Kidney (tissue), 14 donors: Measurements from ENCODE around the gene FGD3. TPM values are rescaled to one million over a fixed set of nuclear protein-coding genes. Genes with fewer than 3 reads are reported as not detected.

Experiments
- DNase-seq, 5 donors: peaks; one replicate each; pipeline ENCODE4 v3.0.0-alpha.2; 2013 to 2020
- FAIRE-seq: peaks from 2 replicates; lab custom pipeline; 2012; peaks lifted over from hg19 to GRCh38; lab: Jason Lieb, UNC
- H3K27ac ChIP-seq, 2 donors: one replicate each; pipeline ENCODE4 v1.7.0; 2013; ENCODE audit warnings: low read depth in 2 of 2, low read length in 2 of 2, inconsistent platforms in 1 of 2
- H3K27me3 ChIP-seq: one replicate; pipeline ENCODE4 v1.7.1; 2013; ENCODE audit warnings: low read length, inconsistent platforms; ENCODE audit not compliant: control insufficient read depth, insufficient read depth
- H3K36me3 ChIP-seq, 3 donors: one replicate each; pipeline versions ENCODE4 v1.7.0 to v1.7.1; 2013; ENCODE audit warnings: low read length in 3 of 3, control low read depth in 1 of 3, inconsistent platforms in 1 of 3; ENCODE audit not compliant: insufficient read depth in 3 of 3, control insufficient read depth in 2 of 3
- H3K4me1 ChIP-seq, 3 donors: one replicate each; pipeline versions ENCODE4 v1.7.0 to v1.7.1; 2013; ENCODE audit warnings: low read length in 3 of 3, inconsistent platforms in 1 of 3, low read depth in 1 of 3; ENCODE audit not compliant: control insufficient read depth in 2 of 3, insufficient read depth in 2 of 3
- H3K4me3 ChIP-seq, 3 donors: one replicate each; pipeline versions ENCODE4 v1.7.0 to v1.8.1; 2013; ENCODE audit warnings: low read length in 3 of 3, control low read depth in 1 of 3, inconsistent platforms in 1 of 3
- H3K9ac ChIP-seq, 3 donors: one replicate each; pipeline versions ENCODE4 v1.7.0 to v1.7.1; 2013; ENCODE audit warnings: low read length in 3 of 3, control low read depth in 1 of 3, inconsistent platforms in 1 of 3
- H3K9me3 ChIP-seq, 3 donors: one replicate each; pipeline versions ENCODE4 v1.7.0 to v1.7.1; 2013; ENCODE audit warnings: low read length in 3 of 3, control low read depth in 1 of 3, inconsistent platforms in 1 of 3; ENCODE audit not compliant: control insufficient read depth in 2 of 3, insufficient read depth in 1 of 3
- CTCF ChIP-seq: IDR thresholded peaks from 3 replicates; pipeline ENCODE4 v1.5.1; 2012; ENCODE audit warnings: mild to moderate bottlenecking, moderate library complexity, borderline replicate concordance; ENCODE audit not compliant: insufficient read depth; ENCODE audit errors: extremely low read depth
- intact Hi-C: fragments of 100-400 bp; cut with DNase I; formaldehyde crosslinking; loops from one replicate; pipeline ENCODE4 v1.11.1; 2022
- polyA plus RNA-seq: library from polyadenylated mRNA; stranded (reverse); fragments of 350-450 nt; fragmentation: Illumina TruSeq; extraction: RNeasy Lipid Tissue Mini Kit (QIAGEN cat#74804); gene quantifications from one replicate; pipeline ENCODE4 v1.2.3, GENCODE V29; 2014; ENCODE audit warnings: low read depth, low replicate concordance; ENCODE audit not compliant: insufficient read depth
- total RNA-seq: library from RNA; stranded (reverse); fragmentation: NEBNext Ultra II Directional; extraction: Animal tissue kit (Norgen Biotek cat#: 25700); gene quantifications from one replicate; pipeline ENCODE4 v1.2.1, GENCODE V29; 2021
- donor health status: control.
- donor health status: control.
- donor health status: control.
- donor health status: control.
- donor health status: control.
- donor health status: DM: yes; HTN: yes; CAD: no.
- donor health status: Normal renal cell carcinoma (clear cell type).

FGD3 gene
- total and polyA plus RNA-seq, 2 donors from 2014 or later: 7.4 to 12.1 TPM

GRCh38 chr9:93053781-93054331, 106.5 kb downstream of the FGD3 start:
- peaks cover 0 to 11% (median 8%) of the 10 kb centered on the region in 3 donors for H3K4me1 ChIP-seq
- no peak overlapping the region for H3K27ac ChIP-seq
- H3K36me3 ChIP-seq: no peaks in the 10 kb centered on the region
- FAIRE-seq (no peak), DNase-seq (no peak)
- no peaks in the 10 kb centered on the region for H3K9me3 ChIP-seq
- H3K27me3 ChIP-seq: no peaks in the 10 kb centered on the region
- no peak overlapping the region for H3K9ac ChIP-seq
- no peak overlapping the region for H3K4me3 ChIP-seq
- no peak for TF ChIP-seq CTCF
- intact Hi-C loops: no loop called here

GRCh38 chr9:93054758-93055704, 107.7 kb downstream of the FGD3 start:
- no peak for FAIRE-seq
- H3K4me1 ChIP-seq: peaks cover 0 to 12% (median 12%) of the 10 kb centered on the region in 3 donors
- intact Hi-C loops: no loop called here

GRCh38 chr9:93057042-93057702, 109.8 kb downstream of the FGD3 start:
- intact Hi-C loops: no loop called here
- Histone ChIP-seq H3K9ac (no peak overlapping the region), H3K4me3 (no peak overlapping the region), H3K4me1 (peaks cover 0 to 23% (median 16%) of the 10 kb centered on the region in 3 donors), H3K9me3 (no peaks in the 10 kb centered on the region), H3K27ac (no peak overlapping the region), H3K36me3 (no peaks in the 10 kb centered on the region), H3K27me3 (no peaks in the 10 kb centered on the region)
- DNase-seq (peak in 2 of 5 donors; percentile 40 to 59), FAIRE-seq (no peak)
- TF ChIP-seq CTCF: no peak

More at GRCh38 chr9:93054758-93055704, 107.7 kb downstream of the FGD3 start:
- Histone ChIP-seq H3K27ac (no peak overlapping the region), H3K9me3 (no peaks in the 10 kb centered on the region), H3K36me3 (no peaks in the 10 kb centered on the region), H3K9ac (no peak overlapping the region), H3K27me3 (no peaks in the 10 kb centered on the region), H3K4me3 (no peak overlapping the region)
- DNase-seq: peak in 1 of 5 donors; percentile 48
- no peak for TF ChIP-seq CTCF
